ENCODE results near the gene ATP1A4.

ATP1A4 gene

DNA sequence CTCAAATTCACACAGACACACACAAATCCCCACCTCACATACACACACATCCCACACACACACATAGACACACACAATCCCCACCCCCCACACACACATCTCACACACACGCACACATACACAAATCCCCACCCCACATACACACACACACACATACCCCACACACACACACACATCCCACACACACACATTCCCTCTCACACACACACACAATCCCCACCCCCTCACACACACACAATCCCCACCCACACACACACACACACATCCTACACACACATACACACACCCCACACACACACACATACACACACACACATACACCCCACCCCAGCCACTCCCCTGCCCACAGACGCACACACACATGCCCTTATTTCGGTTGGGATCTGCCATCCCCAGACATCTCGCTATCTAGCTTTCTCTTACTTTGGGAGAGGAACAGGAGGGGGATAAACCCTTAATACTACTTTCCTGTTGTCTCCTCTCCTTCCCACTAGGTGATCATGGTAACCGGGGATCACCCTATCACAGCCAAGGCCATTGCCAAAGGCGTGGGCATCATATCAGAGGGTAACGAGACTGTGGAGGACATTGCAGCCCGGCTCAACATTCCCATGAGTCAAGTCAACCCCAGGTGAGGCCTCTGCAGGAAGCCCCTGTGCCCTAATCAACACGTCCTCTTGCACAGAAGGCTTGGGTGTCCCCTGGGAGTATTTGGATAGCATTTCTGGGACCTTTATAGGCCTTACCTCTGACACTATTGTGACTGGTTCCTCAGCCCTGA, 17.2 kb upstream of the ATP1A4 start:
- Mint-ChIP-seq H3K27me3 (ENCODE audit: low read depth) (peaks cover 3% of the 10 kb centered on the region), H3K36me3 (ENCODE audit: low read depth) (peaks cover 9% of the 10 kb centered on the region), H3K9me3 (no peaks in the 10 kb centered on the region), H3K4me3 (no peak overlapping the region), H3K27ac (no peak overlapping the region), H3K4me1 (peaks cover 5% of the 10 kb centered on the region)
- no peak for TF ChIP-seq CTCF (IDR thresholded peaks at IDR 0.05; ENCODE audit: unreplicated experiment in 3 of 3)

DNA sequence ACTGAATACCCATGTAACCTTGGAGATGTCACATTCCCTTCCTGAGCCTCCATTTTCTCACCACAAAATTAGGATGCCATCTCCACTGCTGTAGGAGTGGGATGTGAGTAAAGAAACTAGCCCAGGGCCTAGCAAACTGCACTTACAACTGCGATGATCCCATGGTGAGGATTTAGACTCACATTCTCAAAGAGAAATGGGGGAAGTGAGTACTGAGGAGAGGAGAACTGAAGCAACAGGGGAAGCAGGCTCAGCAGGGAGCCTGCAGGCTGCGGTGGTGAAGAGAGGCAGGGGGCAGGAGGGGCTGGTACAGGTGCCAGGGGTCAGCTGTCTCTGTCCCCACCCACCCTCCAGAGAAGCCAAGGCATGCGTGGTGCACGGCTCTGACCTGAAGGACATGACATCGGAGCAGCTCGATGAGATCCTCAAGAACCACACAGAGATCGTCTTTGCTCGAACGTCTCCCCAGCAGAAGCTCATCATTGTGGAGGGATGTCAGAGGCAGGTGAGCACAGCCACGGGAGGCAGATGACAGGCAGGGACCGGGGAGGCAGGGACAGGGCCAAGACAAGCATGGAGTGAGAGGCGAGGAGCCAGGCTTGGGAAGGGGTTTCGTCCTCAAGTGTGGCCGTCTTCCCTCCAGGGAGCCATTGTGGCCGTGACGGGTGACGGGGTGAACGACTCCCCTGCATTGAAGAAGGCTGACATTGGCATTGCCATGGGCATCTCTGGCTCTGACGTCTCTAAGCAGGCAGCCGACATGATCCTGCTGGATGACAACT, 16.4 kb upstream of the ATP1A4 start:
- TF ChIP-seq CTCF (IDR thresholded peaks at IDR 0.05; ENCODE audit: unreplicated experiment in 3 of 3): no peak
- Mint-ChIP-seq H3K9me3 (no peaks in the 10 kb centered on the region), H3K4me1 (no peaks in the 10 kb centered on the region), H3K27me3 (ENCODE audit: low read depth) (peaks cover 3% of the 10 kb centered on the region), H3K27ac (no peak overlapping the region), H3K36me3 (ENCODE audit: low read depth) (peaks cover 9% of the 10 kb centered on the region), H3K4me3 (no peak overlapping the region)

DNA sequence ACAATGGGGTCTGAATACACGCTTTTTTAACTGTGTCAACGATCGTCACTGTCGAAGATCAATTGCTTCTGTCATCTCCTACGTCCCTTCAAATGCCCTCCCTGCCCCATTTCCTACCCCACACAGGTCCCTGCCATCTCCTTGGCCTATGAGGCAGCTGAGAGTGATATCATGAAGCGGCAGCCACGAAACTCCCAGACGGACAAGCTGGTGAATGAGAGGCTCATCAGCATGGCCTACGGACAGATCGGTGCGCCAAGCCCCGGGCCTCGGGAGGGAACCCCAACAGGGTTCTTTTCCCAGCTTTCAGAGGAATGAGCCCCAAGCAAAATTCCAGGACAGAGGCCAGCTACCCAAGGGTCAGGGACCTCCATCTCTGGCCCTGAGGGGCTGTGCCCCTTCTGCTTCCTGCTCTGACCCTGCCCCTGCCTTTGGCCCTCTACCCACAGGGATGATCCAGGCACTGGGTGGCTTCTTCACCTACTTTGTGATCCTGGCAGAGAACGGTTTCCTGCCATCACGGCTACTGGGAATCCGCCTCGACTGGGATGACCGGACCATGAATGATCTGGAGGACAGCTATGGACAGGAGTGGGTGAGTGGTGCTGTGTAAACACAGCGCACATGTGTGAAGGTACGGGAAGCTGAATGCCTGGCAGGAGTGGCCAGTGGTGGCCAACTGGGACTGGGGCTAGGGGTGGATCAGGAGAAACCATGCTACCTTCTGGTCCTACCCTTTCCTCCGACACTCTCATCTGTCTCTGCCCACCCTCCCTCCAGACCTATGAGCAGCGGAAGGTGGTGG, 15.1 kb upstream of the ATP1A4 start:
- Mint-ChIP-seq H3K4me3 (no peak overlapping the region), H3K9me3 (no peaks in the 10 kb centered on the region), H3K36me3 (ENCODE audit: low read depth) (peaks cover 9% of the 10 kb centered on the region), H3K27me3 (ENCODE audit: low read depth) (peaks cover 3% of the 10 kb centered on the region), H3K27ac (no peak overlapping the region), H3K4me1 (no peaks in the 10 kb centered on the region)
- TF ChIP-seq CTCF (IDR thresholded peaks at IDR 0.05; ENCODE audit: unreplicated experiment in 3 of 3): no peak

GRCh38 chr1:160136926-160137200, 14.5 kb upstream of the ATP1A4 start:
- Mint-ChIP-seq H3K4me3 (no peak overlapping the region), H3K27me3 (ENCODE audit: low read depth) (peaks cover 5% of the 10 kb centered on the region), H3K36me3 (ENCODE audit: low read depth) (peaks cover 9% of the 10 kb centered on the region), H3K4me1 (no peaks in the 10 kb centered on the region), H3K9me3 (no peaks in the 10 kb centered on the region), H3K27ac (no peak overlapping the region)
- no peak for TF ChIP-seq CTCF (IDR thresholded peaks at IDR 0.05; ENCODE audit: unreplicated experiment in 3 of 3)

- Mint-ChIP-seq H3K36me3 (ENCODE audit: low read depth) (peaks cover 9% of the 10 kb centered on the region), H3K27ac (no peak overlapping the region), H3K27me3 (ENCODE audit: low read depth) (peaks cover 6% of the 10 kb centered on the region), H3K4me1 (no peaks in the 10 kb centered on the region), H3K9me3 (no peaks in the 10 kb centered on the region), H3K4me3 (no peak overlapping the region)
- TF ChIP-seq CTCF (IDR thresholded peaks at IDR 0.05; ENCODE audit: unreplicated experiment in 3 of 3): no peak
These were observed 14.1 kb upstream of the ATP1A4 start for GRCh38 chr1:160137216-160137862.

All from nephron (organoid).